HG03196 (cell line): Measurements from ENCODE around the gene GTF3C1.

Source experiments
- ATAC-seq: cut with Tn5 transposase; IDR thresholded peaks from one replicate; pipeline ENCODE4 v1.9.1; 2021; ENCODE audit not compliant: unreplicated experiment

GTF3C1 gene

DNA sequence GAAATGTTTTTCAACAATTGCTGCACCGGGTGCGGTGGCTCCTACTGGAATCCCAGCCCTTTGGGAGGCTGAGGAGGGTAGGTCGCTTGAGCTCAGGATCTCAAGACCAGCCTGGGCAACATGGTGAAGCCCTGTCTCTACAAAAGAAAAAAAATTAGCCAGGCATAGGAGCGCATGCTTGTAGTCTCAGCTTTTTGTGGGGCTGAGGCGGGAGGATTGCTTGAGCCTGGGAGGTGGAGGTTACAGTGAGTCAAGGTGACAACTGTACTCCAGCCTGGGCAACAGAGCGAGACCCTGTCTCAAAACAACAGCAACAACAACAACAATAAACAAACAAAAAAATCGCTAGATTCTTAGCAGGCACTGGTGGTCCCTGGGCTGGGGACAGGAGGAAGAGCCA lies 119.2 kb downstream of the GTF3C1 start:
- ATAC-seq: no peak

DNA sequence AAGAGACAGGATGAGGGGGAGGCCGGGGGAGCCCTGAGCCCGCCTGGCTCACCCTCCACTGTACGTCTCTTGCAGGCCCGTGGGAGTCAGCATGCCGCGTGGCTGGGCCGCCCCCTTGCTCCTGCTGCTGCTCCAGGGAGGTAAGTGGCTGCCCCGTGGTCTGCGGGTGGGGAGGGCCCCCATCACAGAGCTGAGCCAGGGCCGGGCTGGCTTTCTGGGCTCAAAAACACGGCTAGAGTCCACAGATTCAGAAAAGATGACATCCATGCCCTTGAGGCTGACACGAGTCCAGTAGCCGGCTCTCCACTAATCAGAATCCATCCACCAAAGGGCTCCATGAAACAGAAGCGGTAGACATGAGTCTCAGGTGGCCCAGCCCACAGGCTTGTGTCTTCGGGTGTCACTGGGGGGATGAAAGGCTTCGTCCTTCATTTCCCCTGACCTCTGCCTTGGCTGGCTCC lies 119.7 kb downstream of the GTF3C1 start:
- ATAC-seq: no peak

- ATAC-seq: no peak
Measured at GRCh38 chr16:27429330-27429871, 120.3 kb downstream of the GTF3C1 start.

- no peak for ATAC-seq
Measured at GRCh38 chr16:27428026-27428785, 121.5 kb downstream of the GTF3C1 start.

DNA sequence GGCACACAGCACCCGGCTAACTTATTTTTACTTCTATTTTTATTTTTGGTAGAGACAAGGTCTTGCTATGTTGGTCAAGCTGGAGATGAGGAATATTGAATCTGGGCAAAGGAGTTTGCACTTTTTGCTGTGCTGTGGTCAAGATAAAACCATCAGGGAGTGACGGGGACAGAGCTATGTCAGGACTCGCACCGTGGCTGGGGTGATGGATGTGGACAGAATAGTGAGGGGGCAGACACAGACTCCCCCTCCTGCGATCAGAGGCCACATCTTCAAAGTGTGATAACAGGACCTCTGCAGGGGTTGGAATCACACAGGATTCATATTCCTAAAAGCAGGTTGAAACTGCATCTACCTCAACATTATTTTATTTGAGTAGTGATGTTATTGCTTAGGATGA lies 122.2 kb downstream of the GTF3C1 start:
- ATAC-seq: no peak

DNA sequence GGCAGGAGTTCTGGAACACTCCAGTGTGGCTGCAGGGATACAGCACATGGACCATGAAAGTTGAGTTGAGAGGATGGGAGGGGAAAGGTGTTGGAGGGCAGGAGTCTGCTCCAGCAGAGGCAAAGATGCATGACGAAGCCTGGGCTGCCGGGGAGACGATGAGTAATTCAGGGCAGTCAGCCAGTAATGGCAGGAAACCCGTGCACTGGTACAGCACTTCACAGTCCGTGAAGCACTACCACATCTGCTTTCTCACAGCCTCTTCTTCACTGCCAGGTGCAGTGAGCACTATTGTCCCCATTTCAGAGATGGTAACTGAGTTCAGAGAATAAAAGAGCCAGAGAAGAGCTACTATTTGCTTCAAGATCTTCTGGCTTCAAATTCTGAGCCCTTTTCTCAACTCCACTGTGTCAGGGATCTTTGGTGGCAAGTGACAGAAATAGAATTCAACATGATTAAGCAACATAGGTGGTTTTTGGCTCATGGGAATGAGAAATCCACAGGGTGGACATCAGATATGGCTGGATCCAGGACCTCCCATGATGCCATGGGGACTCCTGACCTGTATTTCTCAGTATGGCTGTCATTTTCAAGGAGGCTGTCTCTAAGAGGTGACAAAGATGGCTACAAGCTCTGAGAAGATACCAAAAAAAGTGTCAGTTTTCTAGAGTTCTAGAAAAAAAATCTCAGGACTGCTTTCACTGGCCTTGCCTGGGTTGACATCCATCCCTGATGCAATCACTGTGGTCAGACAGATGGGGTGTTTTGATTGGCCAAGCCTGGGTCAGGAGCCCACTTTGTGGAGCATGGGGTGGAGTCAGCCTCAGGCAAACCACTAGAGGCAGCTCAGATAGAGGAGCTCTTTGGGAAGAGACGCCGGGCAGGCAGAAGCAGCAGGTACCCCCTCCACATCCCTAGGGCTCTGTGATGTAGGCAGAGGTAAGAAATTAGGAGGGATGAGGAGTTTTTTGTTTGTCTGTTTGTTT lies 123.0 kb downstream of the GTF3C1 start:
- peak; percentile 78 for ATAC-seq

GRCh38 chr16:27425961-27426360 lies 123.8 kb downstream of the GTF3C1 start:
- ATAC-seq: no peak

GRCh38 chr16:27424772-27425498 lies 124.8 kb downstream of the GTF3C1 start:
- no peak for ATAC-seq

- ATAC-seq: no peak
Measured at GRCh38 chr16:27421961-27422740, 127.6 kb downstream of the GTF3C1 start.

- ATAC-seq: no peak
Measured at GRCh38 chr16:27417047-27417671, 132.6 kb downstream of the GTF3C1 start.

- no peak for ATAC-seq
Measured at GRCh38 chr16:27414788-27415431, 134.8 kb downstream of the GTF3C1 start.

GRCh38 chr16:27413956-27414355 lies 135.8 kb downstream of the GTF3C1 start:
- no peak for ATAC-seq

DNA sequence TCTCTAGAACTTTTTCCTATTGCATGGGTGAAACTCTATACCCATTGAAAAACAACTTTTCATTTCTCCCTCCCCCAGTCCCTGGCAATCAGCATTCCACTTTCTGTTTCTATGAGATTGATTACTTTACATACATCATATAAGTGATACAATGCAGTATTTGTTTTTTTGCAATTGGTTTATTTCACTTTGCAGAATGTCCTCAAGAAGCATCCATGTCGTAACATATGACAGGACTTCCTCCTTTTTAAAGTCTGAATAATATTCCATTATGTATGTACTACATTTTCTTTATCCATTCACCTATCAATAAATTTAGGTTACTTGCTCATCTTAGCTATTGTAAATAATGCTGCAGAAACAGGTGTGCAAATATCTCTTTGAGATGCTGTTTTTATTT lies 139.0 kb downstream of the GTF3C1 start:
- no peak for ATAC-seq
